ENCODE data around the gene ADARB1. TPM values are rescaled to one million over a fixed set of nuclear protein-coding genes. Genes with fewer than 3 reads are reported as not detected.

Gene ADARB1
- total and polyA plus RNA-seq, 9 of the 15 experiments (the other 6 are each of a cell fraction or from before 2014, with no cell fraction given) = 6.7 to 16.0 (median 8.3) TPM

DNA sequence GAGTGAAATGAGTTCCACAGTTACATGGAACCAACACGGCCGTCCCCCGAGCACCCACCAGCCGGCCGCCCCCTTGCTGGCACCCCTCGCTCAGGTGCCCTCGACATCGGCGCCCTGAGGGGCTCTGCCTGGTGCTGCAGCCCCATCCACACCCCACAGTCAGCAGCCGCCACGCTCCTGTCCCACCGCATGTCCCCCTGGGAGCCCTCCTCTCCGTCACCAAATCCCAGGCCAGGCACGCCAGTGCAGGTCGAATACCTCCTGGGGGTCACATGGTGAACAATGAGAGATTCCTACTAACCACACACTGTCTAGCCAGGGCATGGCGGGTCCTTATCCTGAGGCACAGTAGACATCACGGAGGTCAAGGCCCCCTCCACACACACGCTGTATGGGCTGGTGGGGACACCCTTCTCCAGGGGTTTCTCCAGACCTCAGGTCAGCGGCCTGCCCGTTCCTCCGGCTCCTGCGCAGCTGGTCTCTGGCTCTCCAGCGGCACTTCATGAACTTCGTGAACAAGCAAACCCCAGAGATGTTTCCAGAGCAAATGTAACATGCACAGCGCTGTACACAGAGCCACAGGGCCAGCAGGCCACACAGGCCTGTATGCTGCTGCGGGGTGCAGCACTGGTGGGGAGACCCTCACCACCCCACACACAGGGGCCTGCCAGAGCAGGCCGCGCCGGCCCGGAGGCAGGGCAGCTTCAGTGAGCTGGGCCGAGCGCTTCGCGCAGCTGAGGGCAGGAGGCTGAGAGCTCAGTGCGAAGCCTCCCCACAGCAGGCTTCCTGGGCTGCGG, 191.5 kb downstream of the ADARB1 start:
- DNase-seq (ENCODE audit: extremely low read depth in 1 of 4, low spot score in 3 of 4) (no peak), ATAC-seq (no peak), FAIRE-seq (no peak)
- H3K4me1 ChIP-seq (replicated peaks in 1 of 2; ENCODE audit: control insufficient read depth in 2 of 2, insufficient read depth in 2 of 2, low read length in 2 of 2) = peaks cover 0 to 6% of the 10 kb centered on the region in 2 experiments; a peak in 1 of 5 replicates
- no peaks in the 10 kb centered on the region for H3K27me3 ChIP-seq (ENCODE audit: control insufficient read depth in 2 of 2, insufficient read depth in 2 of 2, low read length in 2 of 2)
- H4K20me1 ChIP-seq (replicated peaks; ENCODE audit: control insufficient read depth, insufficient read depth, low read length) = no peaks in the 10 kb centered on the region
- CTCF ChIA-PET (ENCODE audit: low intra/inter-chr PET ratio) = no interaction called here
- H3K79me2 ChIP-seq (ENCODE audit: control insufficient read depth, insufficient read depth, low read length) = no peaks in the 10 kb centered on the region
- no TSS peak for BruUV-seq (replicated peaks)
- POLR2A ChIA-PET = interaction anchor here (0.5 to 1.5 kb wide), 4 partner anchors 9 to 22 kb away, joined by 3 to 6 read pairs (median 4); partner anchors contain the start of gene POFUT2
- H3K4me3 ChIP-seq = no peak overlapping the region
- H3K9me1 ChIP-seq (ENCODE audit: control insufficient read depth, insufficient read depth, low read length) = no peaks in the 10 kb centered on the region
- intact Hi-C loops (cut with micrococcal nuclease) (no loop called here), in situ Hi-C loops (cut with MboI) (no loop called here)
- H3K9ac ChIP-seq (ENCODE audit: insufficient read depth in 1 of 2, low read depth in 2 of 2, low read length in 2 of 2) = no peak overlapping the region; a peak in 1 of 4 replicates
- 95% methylated on average over 36 of the region's 36 CpGs for WGBS (ENCODE audit: insufficient coverage, low coverage, missing lambda C conversion rate)
- H2AFZ ChIP-seq (ENCODE audit: low read depth, low read length) = no peak overlapping the region
- H3K27ac ChIP-seq (ENCODE audit: extremely low read depth, low read depth, low read length) = no peak overlapping the region
- H3K4me2 ChIP-seq (ENCODE audit: insufficient read depth, low read length) = no peak overlapping the region
- peaks cover 41% of the 10 kb centered on the region; the same call in 2 of the 3 replicates for H3K36me3 ChIP-seq (ENCODE audit: control insufficient read depth, insufficient read depth, low read length)
- TF ChIP-seq, protein P1, sequence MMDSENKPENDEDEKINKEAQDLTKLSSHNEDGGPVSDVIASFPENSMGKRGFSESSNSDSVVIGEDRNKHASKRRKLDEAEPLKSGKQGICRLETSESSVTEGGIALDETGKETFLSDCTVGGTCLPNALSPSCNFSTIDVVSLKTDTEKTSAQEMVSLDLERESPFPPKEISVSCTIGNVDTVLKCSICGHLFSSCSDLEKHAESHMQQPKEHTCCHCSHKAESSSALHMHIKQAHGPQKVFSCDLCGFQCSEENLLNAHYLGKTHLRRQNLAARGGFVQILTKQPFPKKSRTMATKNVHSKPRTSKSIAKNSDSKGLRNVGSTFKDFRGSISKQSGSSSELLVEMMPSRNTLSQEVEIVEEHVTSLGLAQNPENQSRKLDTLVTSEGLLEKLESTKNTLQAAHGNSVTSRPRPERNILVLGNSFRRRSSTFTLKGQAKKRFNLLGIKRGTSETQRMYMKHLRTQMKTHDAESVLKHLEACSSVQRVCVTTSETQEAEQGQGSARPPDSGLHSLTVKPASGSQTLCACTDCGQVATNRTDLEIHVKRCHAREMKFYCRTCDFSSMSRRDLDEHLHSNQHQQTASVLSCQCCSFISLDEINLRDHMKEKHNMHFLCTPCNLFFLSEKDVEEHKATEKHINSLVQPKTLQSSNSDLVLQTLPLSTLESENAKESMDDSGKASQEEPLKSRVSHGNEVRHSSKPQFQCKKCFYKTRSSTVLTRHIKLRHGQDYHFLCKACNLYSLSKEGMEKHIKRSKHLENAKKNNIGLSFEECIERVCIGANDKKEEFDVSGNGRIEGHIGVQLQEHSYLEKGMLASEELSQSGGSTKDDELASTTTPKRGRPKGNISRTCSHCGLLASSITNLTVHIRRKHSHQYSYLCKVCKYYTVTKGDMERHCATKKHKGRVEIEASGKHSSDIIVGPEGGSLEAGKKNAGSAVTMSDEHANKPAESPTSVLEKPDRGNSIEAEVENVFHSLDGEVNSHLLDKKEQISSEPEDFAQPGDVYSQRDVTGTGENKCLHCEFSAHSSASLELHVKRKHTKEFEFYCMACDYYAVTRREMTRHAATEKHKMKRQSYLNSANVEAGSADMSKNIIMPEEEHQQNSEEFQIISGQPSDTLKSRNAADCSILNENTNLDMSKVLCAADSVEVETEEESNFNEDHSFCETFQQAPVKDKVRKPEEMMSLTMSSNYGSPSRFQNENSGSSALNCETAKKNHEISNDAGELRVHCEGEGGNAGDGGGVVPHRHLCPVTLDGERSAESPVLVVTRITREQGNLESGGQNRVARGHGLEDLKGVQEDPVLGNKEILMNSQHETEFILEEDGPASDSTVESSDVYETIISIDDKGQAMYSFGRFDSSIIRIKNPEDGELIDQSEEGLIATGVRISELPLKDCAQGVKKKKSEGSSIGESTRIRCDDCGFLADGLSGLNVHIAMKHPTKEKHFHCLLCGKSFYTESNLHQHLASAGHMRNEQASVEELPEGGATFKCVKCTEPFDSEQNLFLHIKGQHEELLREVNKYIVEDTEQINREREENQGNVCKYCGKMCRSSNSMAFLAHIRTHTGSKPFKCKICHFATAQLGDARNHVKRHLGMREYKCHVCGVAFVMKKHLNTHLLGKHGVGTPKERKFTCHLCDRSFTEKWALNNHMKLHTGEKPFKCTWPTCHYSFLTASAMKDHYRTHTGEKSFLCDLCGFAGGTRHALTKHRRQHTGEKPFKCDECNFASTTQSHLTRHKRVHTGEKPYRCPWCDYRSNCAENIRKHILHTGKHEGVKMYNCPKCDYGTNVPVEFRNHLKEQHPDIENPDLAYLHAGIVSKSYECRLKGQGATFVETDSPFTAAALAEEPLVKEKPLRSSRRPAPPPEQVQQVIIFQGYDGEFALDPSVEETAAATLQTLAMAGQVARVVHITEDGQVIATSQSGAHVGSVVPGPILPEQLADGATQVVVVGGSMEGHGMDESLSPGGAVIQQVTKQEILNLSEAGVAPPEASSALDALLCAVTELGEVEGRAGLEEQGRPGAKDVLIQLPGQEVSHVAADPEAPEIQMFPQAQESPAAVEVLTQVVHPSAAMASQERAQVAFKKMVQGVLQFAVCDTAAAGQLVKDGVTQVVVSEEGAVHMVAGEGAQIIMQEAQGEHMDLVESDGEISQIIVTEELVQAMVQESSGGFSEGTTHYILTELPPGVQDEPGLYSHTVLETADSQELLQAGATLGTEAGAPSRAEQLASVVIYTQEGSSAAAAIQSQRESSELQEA (IDR thresholded peaks at IDR 0.05; ENCODE audit: low read depth) = no peak
- no peak for TF ChIP-seq RBM39 (optimal IDR thresholded peaks at IDR 0.05; ENCODE audit: low read depth, low read length)
- no peaks in the 10 kb centered on the region for H3K9me3 ChIP-seq (replicated peaks; ENCODE audit: control insufficient read depth, insufficient read depth, low read depth, low read length)

All from K562 (cell line).